Measurements from ENCODE around the gene VAT1. TPM values are rescaled to one million over a fixed set of nuclear protein-coding genes. Genes with fewer than 3 reads are reported as not detected.
"Not testable (repeated sequence)": the region's sequence is repeated elsewhere in the genome, so short reads cannot be mapped to it uniquely, and the experiment has no call there.

VAT1 gene
- total RNA-seq, 2 donors from 2014 or later, result 9.0 to 19.0 TPM

DNA sequence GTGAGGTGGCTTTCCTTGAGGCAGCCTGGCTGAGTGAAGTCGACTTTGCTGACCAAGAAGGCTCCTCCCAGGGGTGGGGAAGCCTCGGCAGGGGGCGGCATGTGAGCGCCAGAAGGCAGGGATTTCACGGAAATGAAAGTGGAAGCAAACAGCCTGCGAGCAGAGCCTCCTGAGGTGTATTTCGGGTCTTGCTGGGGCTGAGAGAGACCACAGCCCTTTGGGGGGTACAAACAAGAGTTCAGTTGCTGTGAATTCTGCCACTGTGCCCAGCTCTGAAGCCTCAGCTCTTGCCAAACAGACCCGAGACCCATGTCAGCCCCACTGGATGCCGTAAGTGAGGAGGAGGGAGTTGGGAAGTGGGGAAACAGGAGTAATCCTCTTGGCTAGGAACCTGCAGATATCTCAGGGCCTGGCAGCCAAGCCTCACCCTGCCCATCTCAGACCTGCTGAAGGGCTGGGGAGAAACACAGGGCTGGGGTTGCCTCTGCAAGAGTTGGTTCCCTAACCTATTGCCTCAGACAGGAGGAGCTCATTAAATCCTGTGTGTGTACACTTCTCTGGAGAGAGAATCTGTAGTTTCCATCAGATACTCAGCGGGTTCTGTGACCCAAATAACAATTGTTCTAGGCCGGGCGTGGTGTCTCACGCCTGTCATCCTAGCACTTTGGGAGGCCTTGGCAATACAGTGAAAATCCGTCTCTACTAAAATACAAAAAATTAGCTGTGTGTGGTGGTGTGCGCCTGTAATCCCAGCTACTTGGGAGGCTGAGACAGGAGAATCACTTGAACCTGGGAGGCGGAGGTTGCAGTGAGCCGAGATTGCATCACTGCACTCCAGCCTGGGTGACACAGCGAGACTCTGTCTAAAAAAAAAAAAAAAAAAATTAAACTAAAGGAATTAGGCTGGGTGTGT, 15.3 kb downstream of the VAT1 start, which contains the start of gene IFI35:
TSS of gene IFI35 (plus strand) at position 146 of the 913 bp plus-strand sequence. CDS start at position 310, 164 bp downstream.
- Mint-ChIP-seq H3K36me3 (no peaks in the 10 kb centered on the region), H3K9me3 (no peaks in the 10 kb centered on the region), H3K27ac (peak within 1 kb of the TSS; percentile 98 to 100), H3K27me3 (no peaks in the 10 kb centered on the region), H3K4me3 (peak within 1 kb of the TSS; percentile 97), H3K4me1 (ENCODE audit: low read depth in 2 of 2) (peaks cover 16 to 19% of the 10 kb centered on the region in 2 donors)
- DNase-seq (ENCODE audit: low spot score) (peak; percentile 92), ATAC-seq (peak; percentile 97)

- no peaks in the 10 kb centered on the region for H3K27me3 Mint-ChIP-seq
- peaks cover 17% of the 10 kb centered on the region for H3K36me3 Mint-ChIP-seq
- DNase-seq (ENCODE audit: low spot score) (no peak), ATAC-seq (no peak)
- no peaks in the 10 kb centered on the region for H3K9me3 Mint-ChIP-seq
- H3K27ac Mint-ChIP-seq, result peak overlapping the region in 1 of 2 donors; percentile 81
- no peak overlapping the region for H3K4me3 Mint-ChIP-seq
- H3K4me1 Mint-ChIP-seq (ENCODE audit: low read depth in 2 of 2), result peaks cover 22 to 25% of the 10 kb centered on the region in 2 donors
Measured at GRCh38 chr17:43003542-43004172, 18.5 kb downstream of the VAT1 start.

GRCh38 chr17:43000894-43001293, 21.3 kb downstream of the VAT1 start:
- DNase-seq (ENCODE audit: low spot score); H3K27me3 Mint-ChIP-seq; ATAC-seq; H3K27ac Mint-ChIP-seq; H3K9me3 Mint-ChIP-seq: not testable (repeated sequence)
- peaks cover 19 to 25% of the 10 kb centered on the region in 2 donors for H3K4me1 Mint-ChIP-seq (ENCODE audit: low read depth in 2 of 2)
- H3K4me3 Mint-ChIP-seq, result peak overlapping the region; percentile 10
- H3K36me3 Mint-ChIP-seq, result peaks cover 19% of the 10 kb centered on the region

GRCh38 chr17:42999003-42999525, 23.1 kb downstream of the VAT1 start:
- H3K36me3 Mint-ChIP-seq, result peaks cover 19% of the 10 kb centered on the region
- H3K4me3 Mint-ChIP-seq, result peak overlapping the region; percentile 88
- H3K4me1 Mint-ChIP-seq (ENCODE audit: low read depth in 2 of 2), result peaks cover 23 to 25% of the 10 kb centered on the region in 2 donors
- no peaks in the 10 kb centered on the region for H3K9me3 Mint-ChIP-seq
- peak overlapping the region; percentile 95 to 96 for H3K27ac Mint-ChIP-seq
- ATAC-seq (no peak), DNase-seq (ENCODE audit: low spot score) (no peak)
- H3K27me3 Mint-ChIP-seq, result no peaks in the 10 kb centered on the region

DNA sequence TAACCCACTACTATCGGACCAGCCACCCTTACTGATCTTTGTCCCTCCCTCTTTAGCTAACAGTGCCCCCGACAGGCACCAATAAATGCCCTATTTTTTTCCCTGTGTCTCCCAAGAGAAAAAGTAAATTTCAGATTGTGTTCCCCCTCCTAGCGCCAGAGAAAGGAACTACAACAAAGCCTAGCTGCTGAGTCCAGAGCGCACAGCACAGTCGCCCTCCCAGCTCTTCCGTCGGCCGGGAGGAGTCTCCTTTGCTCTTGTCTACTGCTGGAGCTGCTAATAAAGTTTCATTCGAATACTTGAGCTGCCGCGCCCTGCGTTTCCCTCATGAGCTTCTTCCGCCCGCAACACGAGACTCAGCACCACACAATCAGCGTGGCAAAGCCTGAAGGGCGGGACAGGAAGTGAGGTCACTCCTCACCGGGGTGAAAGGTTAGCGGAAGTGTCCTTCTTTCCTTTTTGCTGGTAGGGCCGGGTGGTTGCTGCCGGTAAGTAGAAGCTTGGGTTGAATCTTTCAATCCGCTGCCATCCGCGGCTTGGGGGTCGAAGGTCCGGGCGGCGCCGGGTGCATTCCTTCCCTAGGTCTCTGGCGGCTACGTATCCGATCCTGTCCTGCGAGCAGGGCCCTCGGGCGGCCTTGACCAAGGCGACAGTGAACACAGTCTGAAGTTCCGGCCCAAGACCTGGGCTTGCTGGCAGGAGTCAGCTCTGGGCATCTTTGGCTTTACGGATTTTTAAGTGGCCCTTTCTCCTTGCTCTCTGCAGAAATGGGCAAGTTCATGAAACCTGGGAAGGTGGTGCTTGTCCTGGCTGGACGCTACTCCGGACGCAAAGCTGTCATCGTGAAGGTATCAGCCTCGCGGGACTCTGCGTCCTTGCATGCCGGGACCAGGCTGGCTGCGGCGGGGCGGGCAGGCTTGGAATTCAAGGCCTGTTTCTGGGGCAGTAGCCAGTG, 23.9 kb downstream of the VAT1 start, which contains the start of gene RPL27:
TSS of gene RPL27 (plus strand) at position 436 of the 955 bp plus-strand sequence. CDS start at position 768, 332 bp downstream.
- ATAC-seq (peak; percentile 98), DNase-seq (ENCODE audit: low spot score) (peak; percentile 98)
- peak within 1 kb of the TSS; percentile 95 to 96 for H3K27ac Mint-ChIP-seq
- H3K4me1 Mint-ChIP-seq (ENCODE audit: low read depth in 2 of 2), result peaks cover 22 to 23% of the 10 kb centered on the region in 2 donors
- H3K4me3 Mint-ChIP-seq, result peak within 1 kb of the TSS; percentile 88
- H3K27me3 Mint-ChIP-seq, result no peaks in the 10 kb centered on the region
- H3K9me3 Mint-ChIP-seq, result no peaks in the 10 kb centered on the region
- H3K36me3 Mint-ChIP-seq, result peaks cover 19% of the 10 kb centered on the region

DNA sequence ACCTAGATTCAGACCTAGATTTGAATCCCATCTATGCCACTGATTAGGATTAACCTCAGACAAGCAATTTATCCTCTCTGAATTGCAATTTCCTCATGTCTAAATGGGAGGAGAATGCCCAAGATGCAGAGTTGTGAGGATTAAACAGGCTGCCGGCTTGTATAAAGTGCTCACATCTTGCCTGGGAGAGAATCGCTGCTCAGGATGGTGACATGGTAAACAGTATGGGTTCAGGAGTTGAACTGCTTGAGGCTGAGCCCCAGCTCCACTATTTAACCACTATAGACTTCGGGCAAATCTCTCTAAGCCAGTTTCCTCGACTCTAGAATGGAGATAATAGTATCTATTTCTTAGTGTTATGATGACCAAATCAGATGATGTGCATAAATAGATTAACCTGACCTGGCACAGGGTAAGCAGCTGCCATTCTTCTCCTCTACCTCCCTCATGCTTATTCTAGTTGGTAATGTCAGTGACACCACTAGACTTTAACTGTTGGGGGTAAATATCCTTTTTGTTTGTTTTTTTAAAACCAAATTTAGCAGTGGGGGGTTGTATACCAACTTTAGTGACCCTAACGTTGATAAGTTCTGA, 24.7 kb downstream of the VAT1 start:
- H3K36me3 Mint-ChIP-seq, result peaks cover 19% of the 10 kb centered on the region
- no peaks in the 10 kb centered on the region for H3K9me3 Mint-ChIP-seq
- no peaks in the 10 kb centered on the region for H3K27me3 Mint-ChIP-seq
- no peak for ATAC-seq
- peaks cover 22 to 23% of the 10 kb centered on the region in 2 donors for H3K4me1 Mint-ChIP-seq (ENCODE audit: low read depth in 2 of 2)
- H3K4me3 Mint-ChIP-seq, result peak overlapping the region; percentile 88
- no peak for DNase-seq (ENCODE audit: low spot score)
- peak overlapping the region; percentile 95 to 96 for H3K27ac Mint-ChIP-seq

- H3K27ac Mint-ChIP-seq; H3K4me3 Mint-ChIP-seq; H3K9me3 Mint-ChIP-seq; H3K27me3 Mint-ChIP-seq; DNase-seq (ENCODE audit: low spot score); ATAC-seq: not testable (repeated sequence)
- peaks cover 10 to 11% of the 10 kb centered on the region in 2 donors for H3K4me1 Mint-ChIP-seq (ENCODE audit: low read depth in 2 of 2)
- peaks cover 14% of the 10 kb centered on the region for H3K36me3 Mint-ChIP-seq
Measured at GRCh38 chr17:42993913-42994312, 28.3 kb downstream of the VAT1 start.

DNA sequence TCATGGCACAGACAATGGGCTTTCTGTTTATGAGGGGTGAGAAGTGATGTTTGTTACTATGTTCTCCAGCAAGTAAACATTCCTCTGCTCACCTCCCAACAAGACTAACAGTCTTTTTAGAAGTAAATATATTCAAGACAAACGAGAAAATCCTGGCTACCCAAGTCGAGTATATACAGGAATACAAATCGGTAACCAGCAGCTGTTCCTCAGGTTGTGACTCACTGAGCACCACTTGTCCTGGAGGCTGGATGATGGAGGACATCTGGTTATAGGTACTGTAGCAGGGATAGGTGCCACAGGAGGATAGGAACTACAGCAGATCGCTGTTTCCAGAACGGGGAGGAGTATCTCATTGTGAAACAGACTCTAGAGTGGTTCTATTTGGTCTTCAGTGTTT, 29.3 kb downstream of the VAT1 start:
- ATAC-seq, result no peak
- Mint-ChIP-seq H3K36me3 (peaks cover 10% of the 10 kb centered on the region), H3K9me3 (no peaks in the 10 kb centered on the region), H3K27me3 (no peaks in the 10 kb centered on the region), H3K4me3 (no peak overlapping the region), H3K27ac (no peak overlapping the region), H3K4me1 (ENCODE audit: low read depth in 2 of 2) (peaks cover 4 to 8% of the 10 kb centered on the region in 2 donors)
- no peak for DNase-seq (ENCODE audit: low spot score)

- Mint-ChIP-seq H3K4me1 (ENCODE audit: low read depth in 2 of 2) (peaks cover 2 to 4% of the 10 kb centered on the region in 2 donors), H3K27ac (no peak overlapping the region), H3K27me3 (no peaks in the 10 kb centered on the region), H3K36me3 (peaks cover 10% of the 10 kb centered on the region), H3K9me3 (no peaks in the 10 kb centered on the region), H3K4me3 (no peak overlapping the region)
- ATAC-seq, result no peak
- DNase-seq (ENCODE audit: low spot score), result no peak
Measured at GRCh38 chr17:42991471-42991870, 30.7 kb downstream of the VAT1 start.

DNA sequence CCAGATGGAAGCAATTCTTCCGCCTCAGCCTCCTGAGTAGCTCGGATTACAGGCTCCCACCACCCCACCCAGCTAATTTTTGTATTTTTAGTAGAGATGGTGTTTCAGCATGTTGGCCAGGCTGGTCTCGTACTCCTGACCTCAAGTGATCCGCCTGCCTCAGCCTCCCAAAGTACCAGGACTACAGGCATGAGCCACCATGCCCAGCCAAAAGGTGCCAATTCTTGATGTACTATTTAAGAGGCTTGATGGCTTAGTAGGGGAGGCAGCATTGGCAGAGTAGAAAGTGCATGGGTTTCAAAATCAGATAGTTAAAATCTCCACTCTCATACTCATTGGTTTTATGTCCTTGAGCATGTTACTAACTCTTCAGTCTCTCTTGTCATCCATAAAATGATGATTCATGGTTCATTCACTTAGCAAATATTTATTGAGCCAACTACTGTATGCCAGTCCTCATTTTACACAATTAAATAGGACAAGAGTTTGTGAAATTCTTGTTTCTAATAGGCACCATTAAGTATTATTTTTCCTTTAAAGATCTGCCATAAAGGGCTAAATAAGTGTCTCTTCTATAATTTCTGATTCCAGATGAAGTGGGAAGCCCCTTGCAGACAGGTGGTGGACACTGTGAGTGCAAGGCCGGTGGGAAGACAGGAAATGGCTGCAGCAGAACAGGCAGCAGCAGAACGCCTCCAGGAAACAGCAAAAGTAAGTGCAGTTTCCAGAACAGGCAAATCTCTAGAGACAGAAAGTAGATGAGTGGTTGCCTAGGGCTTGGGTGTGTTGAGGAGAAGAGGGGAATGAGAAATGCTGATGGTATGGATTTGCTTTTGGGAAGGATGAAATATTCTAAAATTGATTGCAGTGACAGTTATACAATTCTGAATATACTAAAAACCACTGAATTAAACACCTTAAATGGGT, 32.2 kb downstream of the VAT1 start:
- H3K4me1 Mint-ChIP-seq (ENCODE audit: low read depth in 2 of 2), result peaks cover 5 to 7% of the 10 kb centered on the region in 2 donors
- peaks cover 10% of the 10 kb centered on the region for H3K36me3 Mint-ChIP-seq

GRCh38 chr17:42989141-42989540, 33.0 kb downstream of the VAT1 start:
- Mint-ChIP-seq H3K36me3 (peaks cover 10% of the 10 kb centered on the region), H3K4me1 (ENCODE audit: low read depth in 2 of 2) (peaks cover 6 to 8% of the 10 kb centered on the region in 2 donors), H3K27me3 (no peaks in the 10 kb centered on the region), H3K27ac (no peak overlapping the region), H3K4me3 (no peak overlapping the region), H3K9me3 (no peaks in the 10 kb centered on the region)
- DNase-seq (ENCODE audit: low spot score) (no peak), ATAC-seq (no peak)

More for the DNA sequence above, 32.2 kb downstream of the VAT1 start:
- Mint-ChIP-seq H3K27ac (no peak overlapping the region), H3K9me3 (no peaks in the 10 kb centered on the region), H3K4me3 (no peak overlapping the region), H3K27me3 (no peaks in the 10 kb centered on the region)
- ATAC-seq (no peak), DNase-seq (ENCODE audit: low spot score) (no peak)

DNA sequence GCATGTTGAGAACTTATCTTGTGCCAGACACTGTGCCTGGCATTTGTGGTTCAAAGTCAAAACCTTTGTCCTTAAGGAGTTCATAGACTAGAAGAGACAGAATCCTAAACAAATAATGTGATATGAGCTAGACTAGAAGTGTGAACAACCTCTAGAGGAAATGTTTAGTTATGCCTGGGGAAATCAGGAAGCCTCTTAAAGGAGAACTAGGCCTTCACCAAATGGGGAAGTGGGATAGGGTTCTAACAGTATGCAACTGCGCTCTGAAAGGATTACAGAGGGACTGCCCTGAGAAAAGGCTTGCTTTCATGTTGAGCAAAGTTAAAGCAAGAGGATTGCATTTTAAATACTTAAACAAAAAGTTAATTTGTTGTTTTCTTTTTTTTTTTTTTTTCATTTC, 37.0 kb downstream of the VAT1 start:
- DNase-seq (ENCODE audit: low spot score) (no peak), ATAC-seq (no peak)
- Mint-ChIP-seq H3K4me1 (ENCODE audit: low read depth in 2 of 2) (peaks cover 16 to 18% of the 10 kb centered on the region in 2 donors), H3K27me3 (no peaks in the 10 kb centered on the region), H3K4me3 (no peak overlapping the region), H3K27ac (peak overlapping the region in 1 of 2 donors; percentile 35), H3K36me3 (peaks cover 11% of the 10 kb centered on the region), H3K9me3 (no peaks in the 10 kb centered on the region)

Measured in natural killer cell treated with Interleukin-12 subunit alpha and Interleukin-12 subunit beta and Interleukin-15 and Interleukin-18, amount 100 ng/mL, for 72 hours (primary cell).